IgD-negative memory B cell (primary cell): ENCODE results near the gene DHRS3. TPM values are rescaled to one million over a fixed set of nuclear protein-coding genes. Genes with fewer than 3 reads are reported as not detected.
A peak's percentile ranks its signal among the peaks of the same experiment; 100 is the strongest.
"Not testable (repeated sequence)": the region's sequence is repeated elsewhere in the genome, so short reads cannot be mapped to it uniquely, and the experiment has no call there.

Experiments used
- H3K27ac Mint-ChIP-seq, 3 donors: one replicate each; pipeline ENCODE4 v1.8.0; 2020 to 2022; ENCODE audit warnings: mild to moderate bottlenecking in 3 of 3, mixed read lengths in 3 of 3, moderate library complexity in 1 of 3
- H3K27me3 Mint-ChIP-seq: one replicate; pipeline ENCODE4 v1.8.0; 2021; ENCODE audit warnings: mixed read lengths
- H3K36me3 Mint-ChIP-seq: one replicate; pipeline ENCODE4 v1.8.0; 2020; ENCODE audit warnings: mild to moderate bottlenecking, mixed read lengths
- H3K4me1 Mint-ChIP-seq, 3 donors: one replicate each; pipeline ENCODE4 v1.8.0; 2020 to 2022; ENCODE audit warnings: mixed read lengths in 3 of 3, mild to moderate bottlenecking in 1 of 3
- H3K4me3 Mint-ChIP-seq, 4 donors: one replicate each; pipeline ENCODE4 v1.8.0; 2020 to 2022; ENCODE audit warnings: mild to moderate bottlenecking in 4 of 4, mixed read lengths in 4 of 4, moderate library complexity in 3 of 4
- H3K9me3 Mint-ChIP-seq, 3 donors: one replicate each; pipeline ENCODE4 v1.8.0; 2020 to 2021; ENCODE audit warnings: mixed read lengths in 3 of 3, mild to moderate bottlenecking in 1 of 3
- polyA plus RNA-seq: library from polyadenylated mRNA; unstranded; fragments of 300-500 nt; fragmentation: Illumina TruSeq; gene quantifications from one replicate; pipeline ENCODE4 v1.2.3, GENCODE V29; 2021

DHRS3 gene
- polyA plus RNA-seq, 1 donor from 2014 or later = 1.5 TPM

- Mint-ChIP-seq H3K27ac (no peak overlapping the region), H3K4me3 (no peak overlapping the region), H3K9me3 (no peaks in the 10 kb centered on the region), H3K27me3 (peaks cover 1% of the 10 kb centered on the region), H3K4me1 (no peaks in the 10 kb centered on the region), H3K36me3 (no peaks in the 10 kb centered on the region)
Observed at GRCh38 chr1:12570291-12570690, 47.7 kb downstream of the DHRS3 start.

- H3K27ac Mint-ChIP-seq = peak overlapping the region in 1 of 3 donors; percentile 27
- no peaks in the 10 kb centered on the region for H3K4me1 Mint-ChIP-seq
- H3K4me3 Mint-ChIP-seq = no peak overlapping the region
- H3K36me3 Mint-ChIP-seq = no peaks in the 10 kb centered on the region
- H3K9me3 Mint-ChIP-seq = peaks cover 4 to 11% (median 4%) of the 10 kb centered on the region in 3 donors
- peaks cover 1% of the 10 kb centered on the region for H3K27me3 Mint-ChIP-seq
Observed at GRCh38 chr1:12568009-12568767, 49.8 kb downstream of the DHRS3 start.

- peak overlapping the region in 1 of 4 donors; percentile 32 for H3K4me3 Mint-ChIP-seq
- peaks cover 7 to 18% (median 12%) of the 10 kb centered on the region in 3 donors for H3K9me3 Mint-ChIP-seq
- H3K4me1 Mint-ChIP-seq = no peaks in the 10 kb centered on the region
- peaks cover 1% of the 10 kb centered on the region for H3K27me3 Mint-ChIP-seq
- no peak overlapping the region for H3K27ac Mint-ChIP-seq
- no peaks in the 10 kb centered on the region for H3K36me3 Mint-ChIP-seq
Observed at GRCh38 chr1:12567288-12567819, 50.7 kb downstream of the DHRS3 start.

- peaks cover 1% of the 10 kb centered on the region for H3K27me3 Mint-ChIP-seq
- H3K27ac Mint-ChIP-seq = peak overlapping the region in 1 of 3 donors; percentile 31
- no peak overlapping the region for H3K4me3 Mint-ChIP-seq
- H3K36me3 Mint-ChIP-seq = no peaks in the 10 kb centered on the region
- peaks cover 9 to 19% (median 13%) of the 10 kb centered on the region in 3 donors for H3K9me3 Mint-ChIP-seq
- no peaks in the 10 kb centered on the region for H3K4me1 Mint-ChIP-seq
Observed at GRCh38 chr1:12566484-12567287, 51.3 kb downstream of the DHRS3 start.

- Mint-ChIP-seq H3K36me3 (no peaks in the 10 kb centered on the region), H3K27ac (no peak overlapping the region), H3K9me3 (peaks cover 9 to 19% (median 13%) of the 10 kb centered on the region in 3 donors), H3K4me3 (peak overlapping the region in 1 of 4 donors; percentile 85), H3K27me3 (peaks cover 1% of the 10 kb centered on the region), H3K4me1 (no peaks in the 10 kb centered on the region)
Observed at GRCh38 chr1:12565966-12566352, 52.1 kb downstream of the DHRS3 start.

GRCh38 chr1:12565094-12565965 is 52.7 kb downstream of the DHRS3 start:
- H3K9me3 Mint-ChIP-seq = peaks cover 9 to 19% (median 13%) of the 10 kb centered on the region in 3 donors
- H3K27me3 Mint-ChIP-seq = peaks cover 1% of the 10 kb centered on the region
- no peaks in the 10 kb centered on the region for H3K36me3 Mint-ChIP-seq
- H3K27ac Mint-ChIP-seq = no peak overlapping the region
- no peaks in the 10 kb centered on the region for H3K4me1 Mint-ChIP-seq
- H3K4me3 Mint-ChIP-seq = no peak overlapping the region

GRCh38 chr1:12564251-12564650 is 53.8 kb downstream of the DHRS3 start:
- Mint-ChIP-seq H3K9me3 (peaks cover 9 to 19% (median 13%) of the 10 kb centered on the region in 3 donors), H3K4me3 (peak overlapping the region in 1 of 4 donors; percentile 53)
- H3K36me3 Mint-ChIP-seq, H3K27ac Mint-ChIP-seq, H3K4me1 Mint-ChIP-seq, H3K27me3 Mint-ChIP-seq: not testable (repeated sequence)

DNA sequence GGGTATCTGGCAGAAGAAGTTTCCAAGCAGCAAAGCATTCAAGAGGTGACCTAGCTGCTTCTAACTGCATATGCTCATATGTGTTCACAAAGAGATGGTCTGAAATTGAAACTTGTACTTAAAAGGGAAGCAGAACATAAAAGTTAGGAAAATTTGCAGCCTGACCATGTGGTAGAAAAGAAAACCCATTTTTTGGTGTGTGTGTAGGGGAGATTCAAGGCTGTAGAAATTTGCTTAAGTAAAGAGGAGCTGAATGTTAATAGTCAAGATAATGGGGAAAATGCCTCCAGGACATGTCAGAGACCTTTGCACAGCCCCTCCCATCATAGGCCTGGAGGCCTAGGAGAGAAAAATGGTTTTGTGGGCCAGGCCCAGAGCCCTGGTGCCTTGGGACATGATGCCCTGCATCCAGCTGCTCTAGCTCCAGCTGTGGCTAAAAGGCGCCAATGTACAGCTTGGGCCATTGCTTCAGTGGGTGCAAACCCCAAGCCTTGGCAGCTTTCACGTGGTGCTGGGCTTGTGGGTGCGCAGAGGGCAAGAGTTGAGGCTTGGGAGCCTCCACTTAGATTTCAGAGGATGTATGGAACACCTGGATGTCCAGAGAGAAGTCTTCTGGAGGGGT is 54.9 kb downstream of the DHRS3 start:
- Mint-ChIP-seq H3K27ac (no peak overlapping the region), H3K27me3 (no peaks in the 10 kb centered on the region), H3K36me3 (no peaks in the 10 kb centered on the region), H3K4me3 (no peak overlapping the region), H3K9me3 (peaks cover 9 to 19% (median 13%) of the 10 kb centered on the region in 3 donors), H3K4me1 (no peaks in the 10 kb centered on the region)

DNA sequence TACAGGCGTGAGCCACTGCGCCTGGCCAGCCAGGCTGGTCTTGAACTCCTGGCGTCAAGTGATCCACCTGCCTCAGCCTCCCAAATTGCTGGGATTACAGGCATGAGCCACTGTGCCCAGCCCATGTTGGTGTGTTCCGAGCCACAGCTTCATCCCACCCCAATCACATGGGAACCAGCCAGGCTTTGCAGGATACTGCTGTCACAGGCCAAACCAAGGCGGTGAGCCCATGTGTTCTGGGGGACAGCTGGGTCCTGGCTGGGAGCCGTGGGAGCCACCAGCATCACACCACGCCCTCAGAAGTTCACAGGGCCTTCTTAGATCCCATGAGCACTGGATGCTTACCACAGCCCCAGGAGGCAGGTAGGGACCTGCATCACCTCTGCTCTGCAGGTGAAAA is 56.9 kb downstream of the DHRS3 start:
- no peak overlapping the region for H3K4me3 Mint-ChIP-seq
- peaks cover 2% of the 10 kb centered on the region for H3K27me3 Mint-ChIP-seq
- no peaks in the 10 kb centered on the region for H3K4me1 Mint-ChIP-seq
- H3K36me3 Mint-ChIP-seq = no peaks in the 10 kb centered on the region
- no peak overlapping the region for H3K27ac Mint-ChIP-seq
- H3K9me3 Mint-ChIP-seq = peaks cover 9 to 19% (median 13%) of the 10 kb centered on the region in 3 donors

DNA sequence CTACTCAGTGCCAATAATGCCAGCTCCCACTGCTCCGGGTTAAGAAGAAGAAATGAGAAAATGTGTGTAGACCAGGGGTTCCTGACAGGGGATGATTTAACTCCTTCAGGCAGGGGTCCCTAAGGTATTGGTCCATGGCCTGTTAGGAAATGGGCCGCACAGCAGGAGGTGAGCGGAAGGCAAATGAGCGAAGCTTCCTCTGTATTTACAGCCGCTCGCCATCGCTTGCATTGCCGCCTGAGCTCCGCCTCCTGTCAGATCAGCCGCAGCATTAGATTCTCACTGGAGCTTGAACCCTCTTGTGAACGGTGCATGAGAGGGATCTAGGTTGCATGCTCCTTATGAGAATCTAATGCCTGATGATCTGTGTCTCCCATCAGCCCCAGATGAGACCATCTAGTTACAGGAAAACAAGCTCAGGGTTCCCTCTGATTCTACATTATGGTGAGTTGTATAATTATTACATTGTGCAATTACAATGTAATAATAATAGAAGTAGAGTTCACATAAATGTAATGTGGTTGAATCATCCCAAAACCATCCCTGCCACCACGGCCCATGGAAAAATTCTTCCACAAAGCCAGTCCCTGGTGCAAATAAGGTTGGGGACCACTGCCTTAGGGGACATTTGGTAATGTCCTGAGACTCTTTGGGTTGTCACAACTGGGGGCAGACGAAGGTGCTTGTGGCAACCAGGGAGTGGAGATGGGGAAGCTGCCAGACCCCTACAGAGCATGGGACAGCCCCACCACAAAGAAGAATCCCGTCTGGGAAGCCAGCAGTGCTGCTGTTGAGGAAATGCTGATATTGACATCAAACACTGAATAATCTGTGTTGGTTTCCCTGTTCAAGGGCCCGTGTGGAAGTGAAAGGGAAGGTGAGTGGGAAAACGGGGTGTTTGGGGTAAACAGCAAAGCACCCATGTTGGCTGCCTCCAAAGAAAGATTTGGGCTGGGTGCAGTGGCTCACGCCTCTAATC is 60.8 kb downstream of the DHRS3 start:
- no peaks in the 10 kb centered on the region for H3K4me1 Mint-ChIP-seq
- peaks cover under 1 to 3% (median under 1%) of the 10 kb centered on the region in 3 donors for H3K9me3 Mint-ChIP-seq
- no peak overlapping the region for H3K4me3 Mint-ChIP-seq
- peaks cover 3% of the 10 kb centered on the region for H3K27me3 Mint-ChIP-seq
- no peak overlapping the region for H3K27ac Mint-ChIP-seq
- H3K36me3 Mint-ChIP-seq = no peaks in the 10 kb centered on the region

DNA sequence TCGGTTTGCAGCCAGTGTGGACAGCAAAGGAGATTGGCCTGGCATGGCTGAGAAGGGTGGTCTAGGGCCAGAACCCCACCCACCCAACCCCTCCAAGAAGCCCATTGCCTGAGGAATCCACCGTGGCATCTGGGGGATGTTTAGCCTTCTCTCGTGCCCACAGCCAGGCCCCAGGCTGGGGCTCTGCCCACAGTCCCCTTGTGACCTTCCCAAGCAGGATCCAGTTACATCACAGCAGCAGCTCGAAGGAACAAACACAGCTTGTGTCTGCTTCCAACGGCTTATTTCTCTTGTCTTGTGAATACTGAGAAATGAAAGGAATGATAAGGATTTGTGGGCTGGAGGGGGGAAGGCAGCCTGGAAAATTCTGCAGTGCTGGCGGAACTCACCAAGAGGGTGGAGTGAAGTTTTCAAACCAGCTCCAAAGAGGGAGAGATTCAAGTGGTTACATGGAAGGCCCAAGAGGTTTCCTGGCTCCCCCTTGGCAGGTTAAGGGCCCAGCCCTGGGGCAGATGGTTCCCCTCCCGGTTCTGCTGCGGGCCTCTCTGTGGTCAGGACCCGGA is 61.6 kb downstream of the DHRS3 start:
- H3K9me3 Mint-ChIP-seq = peaks cover 0 to 2% (median 0%) of the 10 kb centered on the region in 3 donors
- H3K27me3 Mint-ChIP-seq = peaks cover 3% of the 10 kb centered on the region
- H3K27ac Mint-ChIP-seq = no peak overlapping the region
- H3K4me3 Mint-ChIP-seq = no peak overlapping the region
- no peaks in the 10 kb centered on the region for H3K4me1 Mint-ChIP-seq
- H3K36me3 Mint-ChIP-seq = no peaks in the 10 kb centered on the region

GRCh38 chr1:12555411-12556367 is 62.3 kb downstream of the DHRS3 start:
- Mint-ChIP-seq H3K27me3 (peaks cover 3% of the 10 kb centered on the region), H3K4me3 (no peak overlapping the region), H3K4me1 (no peaks in the 10 kb centered on the region), H3K9me3 (peaks cover 0 to 2% (median 0%) of the 10 kb centered on the region in 3 donors), H3K27ac (no peak overlapping the region), H3K36me3 (no peaks in the 10 kb centered on the region)
